Spleen (tissue), 11 donors: ENCODE data around the gene TMEM255A. TPM values are rescaled to one million over a fixed set of nuclear protein-coding genes. Genes with fewer than 3 reads are reported as not detected.

Source experiments
- DNase-seq: peaks from one replicate; pipeline ENCODE4 v3.0.0-alpha.2; 2020
- H3K27ac ChIP-seq, 8 donors: fragments of 200-600 bp; sonication (generic) in 7 of 8; 1 replicate in 4 of 8; 2 replicates in 4 of 8; pipeline versions ENCODE4 v1.5.0 to v1.8.0; 2016 to 2021; ENCODE audit warnings: inconsistent platforms in 4 of 8, mild to moderate bottlenecking in 4 of 8, moderate library complexity in 1 of 8
- H3K27me3 ChIP-seq, 7 donors: fragments of 200-600 bp; sonication (generic) in 6 of 7; replicated peaks in 1 of 7; 1 replicate in 4 of 7; 2 replicates in 3 of 7; pipeline versions ENCODE4 v1.5.0 to v1.8.0; 2016 to 2021; ENCODE audit warnings: inconsistent platforms in 3 of 7, mild to moderate bottlenecking in 1 of 7
- H3K36me3 ChIP-seq, 6 donors: fragments of 200-600 bp; sonication (generic) in 5 of 6; 1 replicate in 4 of 6; 2 replicates in 2 of 6; pipeline versions ENCODE4 v1.5.0 to v1.8.0; 2016 to 2021; ENCODE audit warnings: inconsistent platforms in 2 of 6
- H3K4me1 ChIP-seq, 6 donors: fragments of 200-600 bp; sonication (generic) in 5 of 6; 1 replicate in 3 of 6; 2 replicates in 3 of 6; pipeline versions ENCODE4 v1.5.0 to v1.8.0; 2016 to 2021; ENCODE audit warnings: inconsistent platforms in 3 of 6
- H3K4me3 ChIP-seq, 8 donors: fragments of 200-600 bp; sonication (generic) in 7 of 8; 1 replicate in 4 of 8; 2 replicates in 4 of 8; pipeline versions ENCODE4 v1.5.0 to v1.8.0; 2016 to 2021; ENCODE audit warnings: inconsistent platforms in 4 of 8, mild to moderate bottlenecking in 4 of 8, moderate library complexity in 2 of 8
- H3K9me3 ChIP-seq, 8 donors: fragments of 200-600 bp; sonication (generic) in 7 of 8; 1 replicate in 4 of 8; 2 replicates in 4 of 8; pipeline versions ENCODE4 v1.5.0 to v1.8.0; 2016 to 2021; ENCODE audit warnings: inconsistent platforms in 4 of 8
- CTCF ChIP-seq, 11 experiments: fragments of 200-600 bp in 7 of 11; fragments of 450-650 bp in 4 of 11; sonication (generic) in 4 of 11; IDR thresholded peaks in 8 of 11; conservative IDR thresholded peaks in 3 of 11; 1 replicate in 7 of 11; 2 replicates in 4 of 11; pipeline versions ENCODE4 v1.4.0 to v1.8.0; 2016 to 2021; ENCODE audit warnings: antibody characterized with exemption in 11 of 11, inconsistent platforms in 4 of 11, mild to moderate bottlenecking in 1 of 11
- POLR2A ChIP-seq, 3 donors: fragments of 450-650 bp; IDR thresholded peaks; one replicate each; pipeline ENCODE4 v1.5.1; 2017; ENCODE audit warnings: antibody characterized with exemption in 3 of 3, mild to moderate bottlenecking in 1 of 3
- POLR2AphosphoS5 ChIP-seq, 3 donors: sonication (generic); formaldehyde crosslinking; IDR thresholded peaks; one replicate each; pipeline ENCODE4 v1.5.1; 2017; ENCODE audit warnings: antibody characterized with exemption in 3 of 3
- WGBS, 5 donors: extraction: QIAGEN DNeasy Blood & Tissue Kit in 3 of 5; methylation state at CpG; one replicate each; pipeline versions ENCODE4 v1.1.5 to v1.1.7; 2013 to 2018; 5-methylcytosine and 5-hydroxymethylcytosine counted together
- intact Hi-C: fragments of 100-400 bp; cut with DNase I; formaldehyde crosslinking; loops from one replicate; pipeline ENCODE4 v1.15.0; 2023; ENCODE audit warnings: low total_unique reads
- polyA plus RNA-seq, 3 donors: library from polyadenylated mRNA; stranded (reverse); fragments of 200-250 nt; gene quantifications; one replicate each; pipeline ENCODE4 v1.2.1, GENCODE V29; 2013
- total RNA-seq, 7 donors: library from RNA; depleted of rRNA in 3 of 7; stranded (reverse); fragments of >200 nt in 3 of 7; fragmentation: NEBNext Ultra II Directional in 4 of 7; extraction: Animal tissue kit (Norgen Biotek cat#: 25700) in 4 of 7; gene quantifications; one replicate each; pipeline versions ENCODE4 v1.1.0 to v1.2.1, GENCODE V29; 2016 to 2021
- donor health status: healthy with polysubstance abuse.
- donor health status: DM: no; HTN: no; CAD: no; lungs with moderate emphysema.
- donor health status: DM: no; HTN: no; CAD: no.
- donor health status: Bipolar disorder and iron deficiency.
- donor health status: healthy.
- donor health status: DM: no; HTN: no; CAD: no.
- donor health status: DM: yes; HTN: yes; CAD: no.

TMEM255A gene
- total and polyA plus RNA-seq, 10 donors: 0.46 to 2.0 (median 1.5) TPM

- Histone ChIP-seq H3K36me3 (no peaks in the 10 kb centered on the region), H3K9me3 (no peaks in the 10 kb centered on the region), H3K27me3 (peaks cover 0 to 29% (median 8%) of the 10 kb centered on the region in 7 donors), H3K4me1 (peaks cover 0 to 7% (median 5%) of the 10 kb centered on the region in 6 donors), H3K27ac (no peak overlapping the region), H3K4me3 (no peak overlapping the region)
- 36 to 70% (median 58%) methylated on average over 3 to 4 of the region's 4 CpGs for WGBS, 5 donors
- intact Hi-C loops: no loop called here
- no peak for DNase-seq
- TF ChIP-seq POLR2AphosphoS5 (IDR thresholded peaks at IDR 0.05): no peak
- TF ChIP-seq POLR2A (IDR thresholded peaks at IDR 0.05): no peak
- TF ChIP-seq CTCF (IDR thresholded peaks at IDR 0.05 in 8 of 11, conservative IDR thresholded peaks at IDR 0.05 in 3 of 11): no peak
Observed at GRCh38 chrX:120315776-120316175, 4.5 kb upstream of the TMEM255A start.

DNA sequence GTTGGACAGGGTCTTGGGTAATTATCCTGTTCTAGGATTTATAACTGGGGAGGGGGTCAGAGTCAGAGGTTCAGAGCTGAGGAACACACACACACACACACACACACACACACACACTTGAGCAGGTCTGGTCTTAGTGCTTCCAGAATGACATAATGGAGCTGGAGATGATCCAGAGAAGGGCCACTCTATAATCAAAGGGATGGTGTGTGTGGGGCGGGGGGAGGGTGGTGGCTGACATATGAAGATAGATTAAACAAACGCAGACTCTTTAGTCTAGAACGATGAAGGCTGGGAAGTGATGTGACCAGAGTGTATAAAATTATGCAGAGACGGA, 434 bp upstream of the TMEM255A start:
- no peak for TF ChIP-seq POLR2A (IDR thresholded peaks at IDR 0.05)
- TF ChIP-seq POLR2AphosphoS5 (IDR thresholded peaks at IDR 0.05): no peak
- TF ChIP-seq CTCF (IDR thresholded peaks at IDR 0.05 in 8 of 11, conservative IDR thresholded peaks at IDR 0.05 in 3 of 11): no peak
- Histone ChIP-seq H3K36me3 (no peaks in the 10 kb centered on the region), H3K9me3 (no peaks in the 10 kb centered on the region), H3K4me1 (peaks cover 0 to 32% (median 16%) of the 10 kb centered on the region in 6 donors), H3K27me3 (peaks cover 0 to 47% (median 22%) of the 10 kb centered on the region in 7 donors), H3K27ac (no peak overlapping the region), H3K4me3 (no peak overlapping the region)
- WGBS, 5 donors: 60 to 68% (median 67%) methylated on average over 4 of the region's 4 CpGs
- intact Hi-C loops: no loop called here
- no peak for DNase-seq

DNA sequence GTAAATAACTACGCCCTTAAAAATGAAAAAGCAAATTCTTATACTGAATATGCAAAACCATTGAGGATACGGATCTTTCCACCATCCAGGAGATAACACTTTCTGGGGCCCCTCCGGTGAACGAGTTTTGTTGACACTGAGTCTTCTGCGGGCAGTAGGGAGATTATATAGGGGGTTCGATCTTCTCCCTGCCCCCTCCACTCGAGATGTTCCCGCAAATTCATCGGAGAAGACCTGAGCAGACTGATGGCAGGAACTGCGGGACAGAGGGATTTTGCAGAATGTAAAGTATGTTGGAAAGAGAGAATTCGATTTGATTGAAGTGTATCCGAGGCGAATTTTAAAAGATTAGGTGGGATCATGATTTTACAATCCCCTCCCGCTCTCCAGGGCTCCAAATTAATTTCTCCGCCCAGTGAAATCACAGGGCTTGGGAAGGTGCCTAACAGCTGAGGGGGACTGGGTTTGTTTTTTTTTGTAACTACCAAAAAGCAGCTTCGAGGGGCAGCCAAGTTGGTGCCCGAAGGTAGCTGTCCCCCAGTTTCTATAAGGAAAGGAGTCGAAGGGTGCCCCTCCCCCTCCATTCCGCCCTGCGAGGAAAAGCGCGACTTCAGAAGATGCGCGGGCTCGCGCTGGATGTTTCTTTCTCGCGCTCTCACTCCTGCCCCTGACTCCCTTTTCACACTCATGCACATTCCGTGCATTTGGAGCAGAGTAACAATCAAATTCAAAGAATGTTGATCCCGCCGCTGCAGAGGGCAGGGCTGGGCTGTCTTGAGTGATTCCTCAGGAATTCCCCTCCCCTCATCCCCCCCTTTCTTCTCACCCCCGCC, 1.2 kb downstream of the TMEM255A start:
- Histone ChIP-seq H3K36me3 (no peaks in the 10 kb centered on the region), H3K27ac (no peak overlapping the region), H3K9me3 (no peaks in the 10 kb centered on the region), H3K4me3 (peak overlapping the region; percentile 21 to 62 (median 34)), H3K4me1 (peaks cover 0 to 33% (median 16%) of the 10 kb centered on the region in 6 donors), H3K27me3 (peaks cover 0 to 42% (median 20%) of the 10 kb centered on the region in 7 donors)
- intact Hi-C loops: no loop called here
- 1 to 49% (median 5%) methylated on average over 26 to 32 of the region's 32 CpGs for WGBS, 5 donors
- no peak for DNase-seq
- no peak for TF ChIP-seq CTCF (IDR thresholded peaks at IDR 0.05 in 8 of 11, conservative IDR thresholded peaks at IDR 0.05 in 3 of 11)
- TF ChIP-seq POLR2AphosphoS5 (IDR thresholded peaks at IDR 0.05): no peak
